Measurements from ENCODE around the gene IFT122.

- TF ChIP-seq POLR2A (IDR thresholded peaks at IDR 0.05) = peak in 1 of 4 donors; percentile 5
- no peak for TF ChIP-seq EP300 (IDR thresholded peaks at IDR 0.05)
- peak in 2 of 6 experiments; percentile 4 for TF ChIP-seq CTCF (IDR thresholded peaks at IDR 0.05)
- TF ChIP-seq POLR2AphosphoS5 (IDR thresholded peaks at IDR 0.05) = no peak
Observed at GRCh38 chr3:129399895-129400357, 40.1 kb upstream of the IFT122 start.

Data from upper lobe of left lung (tissue), 4 donors.